ENCODE data around the gene SHPK.

Gene SHPK

GRCh38 chr17:3626831-3627768 lies 8.9 kb downstream of the SHPK start:
- DNase-seq = no peak

- DNase-seq = no peak
These were observed 13.0 kb downstream of the SHPK start for GRCh38 chr17:3622977-3623594.

- no peak for DNase-seq
These were observed 14.8 kb downstream of the SHPK start for GRCh38 chr17:3621146-3621720.

- DNase-seq = no peak
These were observed 20.7 kb downstream of the SHPK start for GRCh38 chr17:3615160-3615870.

- no peak for DNase-seq
These were observed 22.9 kb downstream of the SHPK start for GRCh38 chr17:3613124-3613523.

- no peak for DNase-seq
These were observed 25.5 kb downstream of the SHPK start for GRCh38 chr17:3610523-3610922.

GRCh38 chr17:3609689-3610088 lies 26.4 kb downstream of the SHPK start:
- no peak for DNase-seq

GRCh38 chr17:3603870-3604259 lies 32.2 kb downstream of the SHPK start:
- DNase-seq = no peak

GRCh38 chr17:3603119-3603869 lies 32.8 kb downstream of the SHPK start:
- DNase-seq = no peak

GRCh38 chr17:3602499-3602898 lies 33.6 kb downstream of the SHPK start:
- peak; percentile 16 for DNase-seq

GRCh38 chr17:3600529-3601205 lies 35.4 kb downstream of the SHPK start:
- no peak for DNase-seq

- DNase-seq = no peak
These were observed 38.0 kb downstream of the SHPK start for GRCh38 chr17:3598078-3598477.

GRCh38 chr17:3596804-3597464 lies 39.1 kb downstream of the SHPK start:
- peak; percentile 21 for DNase-seq

- DNase-seq = no peak
These were observed 41.1 kb downstream of the SHPK start for GRCh38 chr17:3594976-3595375.

GRCh38 chr17:3594051-3594800 lies 41.8 kb downstream of the SHPK start:
- DNase-seq = peak; percentile 56

- no peak for DNase-seq
These were observed 42.7 kb downstream of the SHPK start for GRCh38 chr17:3593384-3593783.

- DNase-seq = peak; percentile 17
These were observed 43.7 kb downstream of the SHPK start for GRCh38 chr17:3592216-3592860.

- DNase-seq = no peak
These were observed 45.3 kb downstream of the SHPK start for GRCh38 chr17:3590768-3591167.

GRCh38 chr17:3590231-3590630 lies 45.8 kb downstream of the SHPK start:
- DNase-seq = peak; percentile 28

GRCh38 chr17:3589784-3590183 lies 46.3 kb downstream of the SHPK start:
- no peak for DNase-seq

Data from femur (tissue), 1 donor.